Body of pancreas (tissue), 4 donors: Measurements from ENCODE around the gene ADGRL3. TPM values are rescaled to one million over a fixed set of nuclear protein-coding genes. Genes with fewer than 3 reads are reported as not detected.
A peak's percentile ranks its signal among the peaks of the same experiment; 100 is the strongest.

Experiments used
- ATAC-seq: fragments of 150-250 bp; one replicate; pipeline ENCODE4 v1.9.1; 2016
- DNase-seq, 4 donors: peaks; one replicate each; pipeline ENCODE4 v3.0.0-alpha.2; 2019
- H3K27ac ChIP-seq, 4 donors: fragments of 200-600 bp; sonication (generic); 1 replicate in 3 of 4; 2 replicates in 1 of 4; pipeline versions ENCODE4 v1.5.1 to v1.6.1; 2016 to 2019; ENCODE audit warnings: mild to moderate bottlenecking in 1 of 4, mixed read lengths in 1 of 4, moderate library complexity in 1 of 4
- H3K27me3 ChIP-seq, 2 donors: fragments of 200-600 bp; sonication (generic); one replicate each; pipeline ENCODE4 v1.6.0; 2016; ENCODE audit warnings: mild to moderate bottlenecking in 1 of 2
- H3K36me3 ChIP-seq, 2 donors: fragments of 200-600 bp; sonication (generic); replicated peaks in 1 of 2; 2 replicates each; pipeline ENCODE4 v1.5.1; 2016; ENCODE audit warnings: low read depth in 2 of 2; ENCODE audit not compliant: insufficient read depth in 1 of 2
- H3K4me1 ChIP-seq: fragments of 200-600 bp; sonication (generic); one replicate; pipeline ENCODE4 v1.6.0; 2016
- H3K4me3 ChIP-seq, 2 donors: fragments of 200-600 bp; sonication (generic); 1 replicate in 1 of 2; 2 replicates in 1 of 2; pipeline ENCODE4 v1.5.1; 2016 to 2019
- H3K9me3 ChIP-seq, 3 donors: fragments of 200-600 bp; sonication (generic); 1 replicate in 2 of 3; 2 replicates in 1 of 3; pipeline ENCODE4 v1.5.1; 2016
- POLR2A ChIP-seq, 3 donors: fragments of 450-650 bp; IDR thresholded peaks; one replicate each; pipeline ENCODE4 v1.6.1; 2016; ENCODE audit warnings: antibody characterized with exemption in 3 of 3, mild to moderate bottlenecking in 2 of 3
- WGBS, 2 donors: methylation state at CpG; one replicate each; pipeline ENCODE4 v1.1.5; 2017; 5-methylcytosine and 5-hydroxymethylcytosine counted together
- intact Hi-C: fragments of 100-400 bp; cut with DNase I; formaldehyde crosslinking; loops from one replicate; pipeline ENCODE4 v1.15.1; 2023
- total RNA-seq, 2 donors: library from RNA; depleted of rRNA; stranded (reverse); fragments of >200 nt; gene quantifications; one replicate each; pipeline ENCODE4 v1.1.0, GENCODE V29; 2016
- TF ChIP-seq, protein P1 (sequence below), 7 experiments: fragments of 450-650 bp in 4 of 7; fragments of 200-600 bp in 3 of 7; sonication (generic) in 3 of 7; IDR thresholded peaks; one replicate each; pipeline ENCODE4 v1.5.1; 2016 to 2019; ENCODE audit warnings: antibody characterized with exemption in 7 of 7

Gene ADGRL3
- total RNA-seq, 2 donors from 2014 or later, result 0.33 to 1.0 TPM

- Histone ChIP-seq H3K27me3 (no peaks in the 10 kb centered on the region), H3K36me3 (no peaks in the 10 kb centered on the region), H3K9me3 (no peaks in the 10 kb centered on the region), H3K4me1 (no peaks in the 10 kb centered on the region), H3K4me3 (no peak overlapping the region), H3K27ac (peak overlapping the region in 1 of 4 donors; percentile 32)
- no peak for TF ChIP-seq POLR2A (IDR thresholded peaks at IDR 0.05)
- TF ChIP-seq, protein P1, sequence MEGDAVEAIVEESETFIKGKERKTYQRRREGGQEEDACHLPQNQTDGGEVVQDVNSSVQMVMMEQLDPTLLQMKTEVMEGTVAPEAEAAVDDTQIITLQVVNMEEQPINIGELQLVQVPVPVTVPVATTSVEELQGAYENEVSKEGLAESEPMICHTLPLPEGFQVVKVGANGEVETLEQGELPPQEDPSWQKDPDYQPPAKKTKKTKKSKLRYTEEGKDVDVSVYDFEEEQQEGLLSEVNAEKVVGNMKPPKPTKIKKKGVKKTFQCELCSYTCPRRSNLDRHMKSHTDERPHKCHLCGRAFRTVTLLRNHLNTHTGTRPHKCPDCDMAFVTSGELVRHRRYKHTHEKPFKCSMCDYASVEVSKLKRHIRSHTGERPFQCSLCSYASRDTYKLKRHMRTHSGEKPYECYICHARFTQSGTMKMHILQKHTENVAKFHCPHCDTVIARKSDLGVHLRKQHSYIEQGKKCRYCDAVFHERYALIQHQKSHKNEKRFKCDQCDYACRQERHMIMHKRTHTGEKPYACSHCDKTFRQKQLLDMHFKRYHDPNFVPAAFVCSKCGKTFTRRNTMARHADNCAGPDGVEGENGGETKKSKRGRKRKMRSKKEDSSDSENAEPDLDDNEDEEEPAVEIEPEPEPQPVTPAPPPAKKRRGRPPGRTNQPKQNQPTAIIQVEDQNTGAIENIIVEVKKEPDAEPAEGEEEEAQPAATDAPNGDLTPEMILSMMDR (IDR thresholded peaks at IDR 0.05), result no peak
- intact Hi-C loops, result no loop called here
- 31 to 34% methylated on average over 1 of the region's 1 CpG for WGBS, 2 donors
- peak in 1 of 4 donors; percentile 14 for DNase-seq
- ATAC-seq, result peak; percentile 52
These were observed 174.3 kb downstream of the ADGRL3 start for GRCh38 chr4:61374447-61374891.

- WGBS, 2 donors, result 53 to 54% methylated on average over 2 of the region's 2 CpGs
- Histone ChIP-seq H3K9me3 (no peaks in the 10 kb centered on the region), H3K4me3 (no peak overlapping the region), H3K4me1 (no peaks in the 10 kb centered on the region), H3K27me3 (no peaks in the 10 kb centered on the region), H3K27ac (no peak overlapping the region), H3K36me3 (no peaks in the 10 kb centered on the region)
- ATAC-seq (no peak), DNase-seq (no peak)
- intact Hi-C loops, result no loop called here
- TF ChIP-seq, protein P1 (IDR thresholded peaks at IDR 0.05), result no peak
- no peak for TF ChIP-seq POLR2A (IDR thresholded peaks at IDR 0.05)
These were observed 175.2 kb downstream of the ADGRL3 start for GRCh38 chr4:61375301-61375700.

- no peaks in the 10 kb centered on the region for H3K36me3 ChIP-seq
- intact Hi-C loops, result no loop called here
- no peaks in the 10 kb centered on the region for H3K9me3 ChIP-seq
- WGBS, 2 donors, result 39 to 50% methylated on average over 3 of the region's 3 CpGs
- no peak for TF ChIP-seq POLR2A (IDR thresholded peaks at IDR 0.05)
- TF ChIP-seq, protein P1 (IDR thresholded peaks at IDR 0.05), result no peak
- no peak for DNase-seq
- H3K27ac ChIP-seq, result no peak overlapping the region
- H3K27me3 ChIP-seq, result no peaks in the 10 kb centered on the region
- no peak overlapping the region for H3K4me3 ChIP-seq
- no peaks in the 10 kb centered on the region for H3K4me1 ChIP-seq
- ATAC-seq, result no peak
These were observed 176.2 kb downstream of the ADGRL3 start for GRCh38 chr4:61376301-61376700.

DNA sequence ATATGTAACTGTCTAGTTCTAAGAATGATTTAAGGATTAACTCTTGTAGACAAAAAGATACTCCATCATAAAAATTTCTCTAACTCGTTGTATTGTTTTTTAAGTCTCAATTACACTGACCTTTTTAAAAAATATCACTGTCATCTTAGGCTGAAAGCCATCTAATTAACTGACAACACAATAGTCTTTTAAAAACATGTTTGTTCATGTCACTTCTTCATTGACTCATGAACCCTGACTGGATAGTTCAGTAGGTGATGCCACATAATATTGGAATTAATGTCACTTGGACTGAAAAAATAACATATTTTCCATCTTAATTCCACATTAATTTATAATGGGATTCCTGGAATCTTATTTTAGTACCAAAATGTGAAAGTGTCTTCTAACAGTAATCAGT, 179.3 kb downstream of the ADGRL3 start:
- ATAC-seq, result no peak
- no peak for DNase-seq

DNA sequence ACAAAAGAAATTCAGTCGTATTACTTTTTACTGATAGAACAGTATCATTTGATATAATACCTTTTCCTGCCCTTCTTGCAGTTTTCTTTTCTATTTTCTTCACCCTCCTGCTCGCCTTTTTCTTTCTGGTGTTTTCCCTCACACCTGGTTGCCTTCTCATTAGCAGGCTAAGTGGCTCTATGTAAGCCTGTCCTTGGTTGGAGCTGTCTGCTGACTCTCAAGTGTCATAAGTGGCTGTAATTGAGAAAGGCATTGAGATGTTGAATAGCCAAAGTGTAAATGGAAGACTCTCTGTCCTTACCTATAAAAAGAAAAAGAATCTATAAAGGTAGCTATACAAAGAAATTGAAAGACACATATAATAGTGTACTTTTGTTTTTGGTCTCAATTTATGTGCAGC, 180.7 kb downstream of the ADGRL3 start:
- no peaks in the 10 kb centered on the region for H3K27me3 ChIP-seq
- no peaks in the 10 kb centered on the region for H3K9me3 ChIP-seq
- no peak overlapping the region for H3K27ac ChIP-seq
- no peaks in the 10 kb centered on the region for H3K36me3 ChIP-seq
- no peak for DNase-seq
- H3K4me1 ChIP-seq, result no peaks in the 10 kb centered on the region
- H3K4me3 ChIP-seq, result no peak overlapping the region
- 42 to 46% methylated on average over 2 of the region's 2 CpGs for WGBS, 2 donors
- no peak for ATAC-seq
- TF ChIP-seq POLR2A (IDR thresholded peaks at IDR 0.05), result no peak
- TF ChIP-seq, protein P1 (IDR thresholded peaks at IDR 0.05), result no peak
- intact Hi-C loops, result no loop called here

More for the DNA sequence above, 179.3 kb downstream of the ADGRL3 start:
- TF ChIP-seq POLR2A (IDR thresholded peaks at IDR 0.05), result no peak
- intact Hi-C loops, result no loop called here
- no peaks in the 10 kb centered on the region for H3K27me3 ChIP-seq
- no peak overlapping the region for H3K4me3 ChIP-seq
- no peak overlapping the region for H3K27ac ChIP-seq
- no peaks in the 10 kb centered on the region for H3K9me3 ChIP-seq
- no peaks in the 10 kb centered on the region for H3K4me1 ChIP-seq
- no peaks in the 10 kb centered on the region for H3K36me3 ChIP-seq
- WGBS, 2 donors, result 48 to 55% methylated on average over 1 of the region's 1 CpG
